Lower leg skin (tissue), 4 donors: Measurements from ENCODE around the gene ZNF407. TPM values are rescaled to one million over a fixed set of nuclear protein-coding genes. Genes with fewer than 3 reads are reported as not detected.

ENCODE experiments used
- DNase-seq, 2 donors: peaks; one replicate each; pipeline ENCODE4 v3.0.0-alpha.2; 2019; ENCODE audit warnings: low spot score in 2 of 2
- H3K4me3 ChIP-seq: fragments of 200-600 bp; sonication (generic); 2 replicates; pipeline ENCODE4 v1.5.1; 2017; ENCODE audit warnings: mild to moderate bottlenecking, low read depth; ENCODE audit not compliant: poor library complexity, severe bottlenecking
- POLR2A ChIP-seq, 2 donors: fragments of 450-650 bp; IDR thresholded peaks; one replicate each; pipeline ENCODE4 v1.6.1; 2016 to 2017; ENCODE audit warnings: antibody characterized with exemption in 2 of 2, mild to moderate bottlenecking in 1 of 2, moderate library complexity in 1 of 2
- WGBS, 2 donors: methylation state at CpG; one replicate each; pipeline ENCODE4 v1.1.5; 2018; 5-methylcytosine and 5-hydroxymethylcytosine counted together
- intact Hi-C: fragments of 100-400 bp; cut with DNase I; formaldehyde crosslinking; loops from one replicate; pipeline ENCODE4 v1.15.0; 2023; ENCODE audit warnings: low total_unique reads
- total RNA-seq, 4 donors: library from RNA; depleted of rRNA; stranded (reverse); fragments of >200 nt; gene quantifications; one replicate each; pipeline ENCODE4 v1.1.0, GENCODE V29; 2016
- TF ChIP-seq, protein P1 (sequence below), 3 donors: fragments of 450-650 bp; IDR thresholded peaks; one replicate each; pipeline ENCODE4 v1.5.1; 2016; ENCODE audit warnings: antibody characterized with exemption in 3 of 3, mild to moderate bottlenecking in 3 of 3, moderate library complexity in 2 of 3

ZNF407 gene
- total RNA-seq, 4 donors from 2014 or later = 7.0 to 13.9 (median 10.9) TPM

DNA sequence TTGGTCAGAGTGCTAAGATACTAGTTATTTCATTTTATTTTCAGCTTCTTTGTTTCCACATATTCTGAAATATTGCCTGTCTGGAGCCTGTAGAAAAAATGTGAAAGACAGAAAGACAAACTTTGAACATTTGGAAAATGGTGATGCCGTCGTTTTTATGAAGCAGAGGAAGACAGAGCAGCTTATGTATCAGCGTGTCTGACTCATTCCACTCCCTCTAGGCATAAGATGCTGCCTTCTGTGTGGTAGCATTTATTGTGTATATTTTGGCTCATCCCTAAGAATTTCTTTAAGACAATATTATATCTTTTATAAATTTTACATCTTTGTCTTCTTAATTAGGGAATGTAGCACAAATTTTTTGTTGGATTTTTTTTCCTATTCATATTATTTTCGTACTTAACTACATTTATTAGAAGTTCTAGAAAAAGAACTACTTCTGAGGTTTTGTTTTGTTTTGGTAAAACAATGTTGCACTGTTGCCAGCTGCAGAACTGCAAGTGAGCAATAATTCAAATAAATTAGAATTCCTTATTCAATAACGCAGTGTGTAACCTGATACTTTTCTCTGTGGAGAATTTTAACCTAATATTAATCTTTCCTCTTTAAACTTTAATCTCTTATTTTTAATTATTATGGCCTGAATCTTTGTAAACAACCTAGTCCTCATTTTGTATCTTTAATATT is 300.4 kb downstream of the ZNF407 start:
- intact Hi-C loops = no loop called here
- no peak overlapping the region for H3K4me3 ChIP-seq
- WGBS, 2 donors = 53 to 65% methylated on average over 5 of the region's 5 CpGs
- DNase-seq = no peak
- no peak for TF ChIP-seq POLR2A (IDR thresholded peaks at IDR 0.05)
- TF ChIP-seq, protein P1, sequence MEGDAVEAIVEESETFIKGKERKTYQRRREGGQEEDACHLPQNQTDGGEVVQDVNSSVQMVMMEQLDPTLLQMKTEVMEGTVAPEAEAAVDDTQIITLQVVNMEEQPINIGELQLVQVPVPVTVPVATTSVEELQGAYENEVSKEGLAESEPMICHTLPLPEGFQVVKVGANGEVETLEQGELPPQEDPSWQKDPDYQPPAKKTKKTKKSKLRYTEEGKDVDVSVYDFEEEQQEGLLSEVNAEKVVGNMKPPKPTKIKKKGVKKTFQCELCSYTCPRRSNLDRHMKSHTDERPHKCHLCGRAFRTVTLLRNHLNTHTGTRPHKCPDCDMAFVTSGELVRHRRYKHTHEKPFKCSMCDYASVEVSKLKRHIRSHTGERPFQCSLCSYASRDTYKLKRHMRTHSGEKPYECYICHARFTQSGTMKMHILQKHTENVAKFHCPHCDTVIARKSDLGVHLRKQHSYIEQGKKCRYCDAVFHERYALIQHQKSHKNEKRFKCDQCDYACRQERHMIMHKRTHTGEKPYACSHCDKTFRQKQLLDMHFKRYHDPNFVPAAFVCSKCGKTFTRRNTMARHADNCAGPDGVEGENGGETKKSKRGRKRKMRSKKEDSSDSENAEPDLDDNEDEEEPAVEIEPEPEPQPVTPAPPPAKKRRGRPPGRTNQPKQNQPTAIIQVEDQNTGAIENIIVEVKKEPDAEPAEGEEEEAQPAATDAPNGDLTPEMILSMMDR (IDR thresholded peaks at IDR 0.05) = no peak

DNA sequence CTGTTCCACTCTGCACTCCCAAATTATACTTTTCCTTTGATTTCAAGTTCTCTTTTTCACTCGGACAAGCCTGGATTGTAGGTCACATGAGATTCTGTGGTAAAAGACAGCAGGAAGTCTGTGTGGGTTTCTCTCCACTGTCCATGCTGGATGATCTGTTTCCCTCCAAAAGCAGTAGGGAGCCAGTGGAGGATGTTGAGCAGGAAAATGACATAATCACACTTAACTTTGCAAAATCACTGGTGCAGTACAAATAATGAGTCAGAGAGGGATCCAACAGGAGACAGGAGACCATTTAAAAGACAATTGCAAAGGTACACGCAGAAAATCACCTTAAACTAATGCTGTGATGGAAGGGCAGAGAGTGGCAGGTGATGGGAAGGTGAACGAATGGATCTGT is 301.3 kb downstream of the ZNF407 start:
- TF ChIP-seq POLR2A (IDR thresholded peaks at IDR 0.05) = no peak
- TF ChIP-seq, protein P1 (IDR thresholded peaks at IDR 0.05) = no peak
- no peak overlapping the region for H3K4me3 ChIP-seq
- intact Hi-C loops = no loop called here
- WGBS, 2 donors = 63 to 86% methylated on average over 3 of the region's 3 CpGs
- no peak for DNase-seq

DNA sequence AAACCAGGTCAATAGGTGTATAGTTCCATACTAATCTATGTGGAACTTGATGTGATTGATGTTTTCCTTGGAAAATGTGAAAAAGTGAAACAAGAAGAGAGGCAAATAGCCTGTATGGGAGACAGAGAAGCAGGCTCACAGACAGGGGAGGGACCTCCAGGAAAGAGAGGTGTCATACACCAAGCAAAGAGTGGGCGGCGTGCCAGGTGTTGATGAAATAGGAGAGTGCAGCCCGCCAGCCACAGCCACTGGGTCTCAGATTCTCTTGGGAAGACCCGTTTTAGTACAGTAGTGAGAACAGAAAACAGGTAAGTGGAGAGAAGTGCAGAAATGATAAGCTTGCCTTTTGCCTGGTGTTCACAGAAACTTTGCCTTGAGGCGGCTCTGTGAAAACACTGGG is 301.9 kb downstream of the ZNF407 start:
- WGBS, 2 donors = 89% methylated on average over 5 of the region's 5 CpGs
- TF ChIP-seq, protein P1 (IDR thresholded peaks at IDR 0.05) = no peak
- TF ChIP-seq POLR2A (IDR thresholded peaks at IDR 0.05) = no peak
- no peak for DNase-seq
- H3K4me3 ChIP-seq = no peak overlapping the region
- intact Hi-C loops = no loop called here

DNA sequence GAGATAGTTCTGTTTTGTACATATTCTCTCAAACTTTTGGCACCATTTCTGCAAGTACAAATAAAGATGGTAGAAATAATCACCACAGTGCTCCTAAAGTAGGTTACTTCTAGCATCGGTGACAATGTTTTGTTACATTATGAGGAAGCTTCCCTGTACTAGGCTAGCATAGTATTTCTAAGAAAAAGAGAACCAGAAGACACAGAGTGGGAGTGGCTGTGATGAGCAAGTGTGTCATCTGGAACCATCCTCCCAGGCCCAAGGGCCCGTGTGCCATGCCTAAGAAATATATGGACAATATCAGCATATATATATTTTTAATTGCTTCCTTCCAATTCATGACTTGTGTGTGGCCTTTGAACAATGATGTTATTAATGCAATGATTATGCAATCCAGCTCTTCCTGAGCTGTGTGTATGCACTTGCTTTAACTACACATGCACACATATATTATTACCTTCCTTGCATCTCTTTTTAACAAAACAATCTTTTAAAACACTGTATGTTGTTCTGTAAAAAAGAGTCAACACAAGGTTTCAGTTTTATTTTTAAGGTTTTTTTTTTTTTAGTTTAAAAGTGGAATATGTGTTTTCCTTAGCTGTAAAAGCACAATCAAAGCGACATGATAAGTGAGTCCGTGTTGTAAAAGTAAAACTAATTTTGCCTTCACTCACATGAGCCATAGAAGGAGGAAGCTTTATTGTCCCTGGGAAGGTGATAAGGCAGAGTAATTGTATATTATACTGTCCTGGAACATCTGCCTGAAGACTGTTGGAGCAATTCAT is 303.9 kb downstream of the ZNF407 start:
- no peak overlapping the region for H3K4me3 ChIP-seq
- DNase-seq = no peak
- TF ChIP-seq, protein P1 (IDR thresholded peaks at IDR 0.05) = no peak
- no peak for TF ChIP-seq POLR2A (IDR thresholded peaks at IDR 0.05)
- intact Hi-C loops = no loop called here
- 85 to 86% methylated on average over 4 of the region's 4 CpGs for WGBS, 2 donors

DNA sequence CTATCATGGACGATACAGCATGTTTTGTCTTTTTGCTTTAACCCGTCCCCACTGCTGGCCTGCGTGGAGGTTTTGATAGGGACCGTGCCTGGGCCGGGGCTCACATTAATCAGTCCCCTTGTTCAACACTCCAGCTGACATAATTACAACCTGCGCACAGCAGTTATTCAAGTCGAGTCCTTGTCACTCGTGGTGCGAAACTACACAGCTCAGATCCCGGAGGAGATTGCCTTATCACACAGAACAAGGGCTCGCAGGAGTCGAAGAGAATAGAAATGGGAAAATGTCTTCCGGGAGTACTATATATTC is 304.4 kb downstream of the ZNF407 start:
- 85 to 89% methylated on average over 13 of the region's 13 CpGs for WGBS, 2 donors
- no peak overlapping the region for H3K4me3 ChIP-seq
- intact Hi-C loops = no loop called here
- DNase-seq = no peak
- no peak for TF ChIP-seq POLR2A (IDR thresholded peaks at IDR 0.05)
- TF ChIP-seq, protein P1 (IDR thresholded peaks at IDR 0.05) = no peak
